Measurements from ENCODE around the gene RET.

The RET gene

GRCh38 chr10:43177595-43177994, 100.7 kb downstream of the RET start:
- DNase-seq = no peak
